ENCODE data around the gene SLC25A14.

GRCh38 chrX:130415201-130415600, 75.5 kb downstream of the SLC25A14 start:
- no peak for TF ChIP-seq CTCF (IDR thresholded peaks at IDR 0.05)
- no peak for TF ChIP-seq POLR2A (IDR thresholded peaks at IDR 0.05)

Data from testis (tissue), 2 donors.